Measurements from ENCODE around the gene SNX14. TPM values are rescaled to one million over a fixed set of nuclear protein-coding genes. Genes with fewer than 3 reads are reported as not detected.

The SNX14 gene
- total and polyA plus RNA-seq, 2 donors (not counting 3 experiments of a cell fraction or from before 2014, with no cell fraction given), result 41.3 to 74.3 TPM

DNA sequence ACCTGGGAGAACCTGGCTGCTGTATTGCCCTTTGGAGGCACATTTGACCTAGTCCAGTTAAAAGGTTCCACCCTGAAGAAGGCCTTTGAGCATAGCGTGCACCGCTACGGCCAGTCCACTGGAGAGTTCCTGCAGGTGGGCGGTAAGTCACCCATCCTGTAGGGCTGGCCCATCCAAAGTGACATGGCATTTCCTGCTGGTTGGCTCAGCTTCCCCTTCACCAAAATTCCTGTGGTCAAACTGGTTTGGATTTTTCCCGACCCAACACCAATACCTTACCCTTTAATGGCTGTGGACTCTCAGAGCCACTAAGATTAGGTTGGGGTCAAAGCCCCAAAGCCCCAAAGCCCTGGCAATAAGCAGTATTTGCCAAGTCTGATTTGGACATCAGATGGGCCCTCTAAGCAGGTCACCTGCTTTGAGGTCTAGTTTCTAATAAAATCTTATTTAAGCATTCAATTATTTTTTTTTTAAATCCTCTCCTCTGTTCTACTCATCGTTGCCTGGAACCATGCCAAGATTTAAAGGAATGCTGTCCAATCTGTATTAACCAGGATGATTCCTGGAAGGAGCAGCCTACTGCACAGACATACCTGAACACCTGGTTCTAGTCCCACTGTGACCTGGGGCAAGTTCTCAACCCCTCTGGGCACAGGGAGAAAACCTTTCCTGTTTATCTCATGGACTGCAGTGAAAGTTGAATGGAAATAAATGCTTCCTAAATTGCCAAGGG is 103.0 kb downstream of the SNX14 start:
- dilution Hi-C loops (cut with MboI; ENCODE audit: extremely low pct_ligation_motif_present, low sequenced_read_pairs), result no loop called here
- H3K4me2 ChIP-seq (ENCODE audit: insufficient read depth, low read length), result no peak overlapping the region
- POLR2A ChIA-PET, result no interaction called here
- H3K9me1 ChIP-seq (replicated peaks; ENCODE audit: control insufficient read depth, extremely low read depth, insufficient read depth, low read length), result no peaks in the 10 kb centered on the region
- CTCF ChIA-PET, result interaction anchor here (5.0 kb wide), 1 partner anchor 7 kb away, joined by 45 read pairs; no protein-coding TSS in a partner anchor
- TF ChIP-seq FOS (IDR thresholded peaks at IDR 0.05; ENCODE audit: borderline replicate concordance, insufficient read depth, low read length) (no peak), EZH2 (IDR thresholded peaks at IDR 0.05; ENCODE audit: borderline replicate concordance, low read depth, low read length, severe bottlenecking) (no peak), GATA2 (IDR thresholded peaks at IDR 0.05; ENCODE audit: insufficient read depth, insufficient read length, low read depth, low read length) (no peak), JUN (IDR thresholded peaks at IDR 0.05; ENCODE audit: borderline replicate concordance, insufficient read depth, insufficient read length, low read depth) (no peak)
- BruUV-seq (replicated peaks), result no TSS peak
- intact Hi-C loops (cut with micrococcal nuclease), result no loop called here
- no peaks in the 10 kb centered on the region for H3K4me1 ChIP-seq (ENCODE audit: control insufficient read depth, extremely low read depth, insufficient read depth, low read length)
- no peaks in the 10 kb centered on the region for H3K9me3 ChIP-seq (replicated peaks; ENCODE audit: control insufficient read depth, insufficient read depth, low read length)
- no peak overlapping the region for H2AFZ ChIP-seq (ENCODE audit: low read depth, low read length)
- DNase-seq (ENCODE audit: low read depth, low spot score), result no peak
- no peak for FAIRE-seq
- H4K20me1 ChIP-seq (replicated peaks; ENCODE audit: control insufficient read depth, extremely low read depth, insufficient read depth, low read length), result no peaks in the 10 kb centered on the region
- H3K36me3 ChIP-seq (ENCODE audit: control insufficient read depth in 2 of 2, extremely low read depth in 1 of 2, insufficient read depth in 2 of 2, low read length in 2 of 2), result peaks cover 0 to 6% of the 10 kb centered on the region in 2 experiments
- H3K4me3 ChIP-seq (replicated peaks in 1 of 3; ENCODE audit: insufficient read depth in 1 of 3, low read depth in 1 of 3, low read length in 3 of 3), result no peak overlapping the region
- no peaks in the 10 kb centered on the region for H3K27me3 ChIP-seq (ENCODE audit: control insufficient read depth in 2 of 2, insufficient read depth in 2 of 2, low read length in 2 of 2)
- H3K79me2 ChIP-seq (ENCODE audit: control insufficient read depth, insufficient read depth, low read length), result no peaks in the 10 kb centered on the region
- H3K9ac ChIP-seq (replicated peaks; ENCODE audit: extremely low read depth, insufficient read depth, low read length), result no peak overlapping the region
- no peak overlapping the region for H3K27ac ChIP-seq (ENCODE audit: insufficient read depth, low read depth, low read length)

DNA sequence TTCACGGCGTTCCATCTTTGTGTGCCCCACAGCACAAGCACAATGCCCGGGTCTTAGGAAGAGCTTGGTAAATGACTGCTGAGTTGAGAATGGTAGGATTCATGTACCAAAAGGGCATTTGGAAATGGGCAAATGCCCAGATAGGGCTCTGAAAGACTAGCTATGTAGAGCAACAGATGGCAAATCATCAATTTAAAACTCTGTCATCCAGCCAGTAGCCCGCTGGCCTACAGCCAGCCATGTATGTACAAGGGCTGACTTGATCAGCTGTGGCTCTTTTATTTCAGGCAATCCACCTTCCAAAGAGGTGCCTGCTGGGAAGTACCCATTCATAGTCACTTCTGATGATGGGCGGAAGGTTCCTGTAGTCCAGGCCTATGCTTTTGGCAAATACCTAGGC is 108.7 kb downstream of the SNX14 start:
- Histone ChIP-seq H3K4me2 (ENCODE audit: insufficient read depth, low read length) (no peak overlapping the region), H3K36me3 (ENCODE audit: control insufficient read depth in 2 of 2, extremely low read depth in 1 of 2, insufficient read depth in 2 of 2, low read length in 2 of 2) (peaks cover 0 to 6% of the 10 kb centered on the region in 2 experiments), H4K20me1 (replicated peaks; ENCODE audit: control insufficient read depth, extremely low read depth, insufficient read depth, low read length) (no peaks in the 10 kb centered on the region), H3K4me3 (replicated peaks in 1 of 3; ENCODE audit: insufficient read depth in 1 of 3, low read depth in 1 of 3, low read length in 3 of 3) (no peak overlapping the region), H3K4me1 (ENCODE audit: control insufficient read depth, extremely low read depth, insufficient read depth, low read length) (peaks cover 7% of the 10 kb centered on the region), H2AFZ (ENCODE audit: low read depth, low read length) (no peak overlapping the region), H3K27me3 (ENCODE audit: control insufficient read depth in 2 of 2, insufficient read depth in 2 of 2, low read length in 2 of 2) (no peaks in the 10 kb centered on the region), H3K27ac (ENCODE audit: insufficient read depth, low read depth, low read length) (no peak overlapping the region), H3K9me1 (replicated peaks; ENCODE audit: control insufficient read depth, extremely low read depth, insufficient read depth, low read length) (no peaks in the 10 kb centered on the region), H3K9me3 (replicated peaks; ENCODE audit: control insufficient read depth, insufficient read depth, low read length) (no peaks in the 10 kb centered on the region), H3K9ac (replicated peaks; ENCODE audit: extremely low read depth, insufficient read depth, low read length) (no peak overlapping the region), H3K79me2 (ENCODE audit: control insufficient read depth, insufficient read depth, low read length) (no peaks in the 10 kb centered on the region)
- FAIRE-seq (no peak), DNase-seq (ENCODE audit: low read depth, low spot score) (no peak)
- ChIA-PET CTCF (interaction anchor here (0.9 to 13.9 kb wide), 6 partner anchors 8 to 131 kb away, joined by 4 to 541 read pairs (median 73); partner anchors contain the start of gene NT5E), POLR2A (no interaction called here)
- no TSS peak for BruUV-seq (replicated peaks)
- dilution Hi-C loops (cut with MboI; ENCODE audit: extremely low pct_ligation_motif_present, low sequenced_read_pairs) (no loop called here), intact Hi-C loops (cut with micrococcal nuclease) (no loop called here)
- TF ChIP-seq POLR2A (IDR thresholded peaks at IDR 0.05; ENCODE audit: low read depth, low read length), result no peak

Measured in endothelial cell of umbilical vein (primary cell).